Activated CD8-positive, alpha-beta memory T cell treated with anti-CD3 and anti-CD28 coated beads for 24 hours (primary cell): Measurements from ENCODE around the gene PPP1R14C.
"Not testable (repeated sequence)": the region's sequence is repeated elsewhere in the genome, so short reads cannot be mapped to it uniquely, and the experiment has no call there.

ENCODE experiments used
- DNase-seq: peaks from one replicate; pipeline ENCODE4 v3.0.0-alpha.2; 2020

PPP1R14C gene, protein sequence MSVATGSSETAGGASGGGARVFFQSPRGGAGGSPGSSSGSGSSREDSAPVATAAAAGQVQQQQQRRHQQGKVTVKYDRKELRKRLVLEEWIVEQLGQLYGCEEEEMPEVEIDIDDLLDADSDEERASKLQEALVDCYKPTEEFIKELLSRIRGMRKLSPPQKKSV

GRCh38 chr6:150142670-150143515, at the start of gene PPP1R14C:
PPP1R14C (plus strand) TSS chr6:150143044; CDS start chr6:150143193, 149 bp downstream.
- peak; percentile 74 for DNase-seq

- DNase-seq = no peak
Measured at GRCh38 chr6:150093397-150093796, 49.4 kb upstream of the PPP1R14C start.

DNA sequence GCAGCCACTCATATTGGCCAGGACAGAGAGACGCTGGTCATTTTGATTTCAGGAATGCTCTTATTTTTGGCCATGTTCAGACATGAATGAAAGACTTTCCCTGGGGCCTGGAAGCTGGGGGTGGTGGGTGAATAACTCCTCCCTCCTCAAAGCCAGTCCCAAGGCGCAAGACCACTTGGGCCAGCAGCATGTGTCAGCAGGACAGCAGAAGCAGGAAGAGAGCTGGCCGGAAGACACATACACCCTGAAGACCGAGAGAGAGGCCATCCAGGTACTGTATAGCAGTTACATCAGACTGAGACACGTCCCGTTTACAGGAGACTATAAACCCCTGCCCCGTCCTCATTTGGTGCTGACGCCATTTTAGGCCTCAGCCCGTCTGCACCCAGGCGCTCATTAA, 44.7 kb upstream of the PPP1R14C start:
- peak; percentile 35 for DNase-seq

DNA sequence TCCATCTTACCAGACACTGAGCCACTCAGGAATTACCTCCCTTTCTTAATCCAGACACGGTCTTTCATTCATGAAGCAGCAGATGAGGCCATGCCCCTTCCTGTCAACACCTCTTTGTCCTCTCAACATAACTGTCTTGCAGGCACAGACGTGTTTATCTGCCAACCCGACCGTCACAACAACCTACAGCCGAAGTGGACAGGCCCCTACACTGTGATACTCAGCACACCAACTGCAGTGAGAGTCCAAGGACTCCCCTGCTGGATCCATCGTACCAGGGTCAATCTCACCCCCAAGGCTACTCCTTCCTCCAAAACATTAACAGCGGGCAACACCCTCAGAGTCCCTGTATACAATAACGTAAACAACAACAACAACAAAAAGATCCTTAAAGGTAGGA, 43.3 kb upstream of the PPP1R14C start:
- peak; percentile 38 for DNase-seq

DNA sequence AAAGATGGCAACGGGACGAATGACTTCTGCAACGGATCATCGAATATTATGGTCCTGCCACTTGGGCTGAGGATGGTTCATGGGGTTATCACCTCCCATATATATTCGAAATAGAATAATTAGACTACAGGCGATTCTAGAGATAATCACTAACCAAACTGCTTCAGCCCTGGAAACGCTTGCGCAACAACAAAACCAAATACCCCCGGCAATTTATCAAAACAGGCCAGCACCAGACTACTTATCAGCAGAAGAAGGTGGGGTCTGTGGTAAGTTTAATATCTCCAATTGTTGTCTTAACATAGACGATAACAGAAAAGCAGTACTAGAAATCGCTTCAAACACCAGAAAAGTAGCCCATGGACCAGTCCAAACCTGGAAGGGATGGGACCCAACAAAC, 42.9 kb upstream of the PPP1R14C start:
- DNase-seq = no peak

DNA sequence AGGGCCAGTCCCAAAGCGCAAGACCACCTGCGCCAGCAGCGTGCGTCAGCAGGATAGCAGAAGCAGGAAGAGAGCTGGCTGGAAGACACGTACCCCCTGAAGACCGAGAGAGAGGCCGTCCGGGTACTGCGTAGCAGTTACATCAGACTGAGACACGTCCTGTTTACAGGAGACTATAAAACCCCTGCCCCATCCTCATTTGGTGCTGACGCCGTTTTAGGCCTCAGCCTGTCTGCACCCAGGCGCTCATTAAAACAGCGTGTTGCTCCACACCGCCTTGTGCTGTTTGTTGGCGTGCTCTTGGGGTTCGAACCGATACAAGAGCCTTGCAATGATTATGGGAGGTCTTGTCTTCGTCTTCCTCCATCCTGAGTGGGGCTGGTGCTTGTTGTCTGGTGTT, 42.1 kb upstream of the PPP1R14C start:
- peak; percentile 38 for DNase-seq

DNA sequence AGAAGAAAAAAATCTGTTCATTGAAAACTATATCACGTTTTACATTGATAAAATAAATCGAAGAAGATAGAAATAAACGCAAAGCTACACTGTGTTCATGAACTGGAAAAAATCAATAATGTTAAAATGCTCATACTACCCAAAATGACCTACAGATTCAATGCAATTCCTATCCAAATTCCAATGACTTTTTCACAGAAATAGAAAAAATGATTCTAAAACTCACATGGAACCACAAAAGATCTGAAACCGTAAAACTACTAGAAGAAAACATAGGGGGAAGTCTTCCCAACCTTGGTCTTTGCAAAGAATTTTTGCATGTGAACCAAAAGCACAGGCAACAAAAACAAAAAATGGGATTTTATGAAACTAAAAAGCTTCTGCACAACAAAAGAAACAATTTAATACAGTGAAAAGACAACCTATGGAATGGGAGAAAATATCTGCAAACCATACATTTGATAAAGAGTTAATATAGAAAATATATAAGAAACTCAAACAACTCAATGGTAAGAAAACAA, 40.0 kb upstream of the PPP1R14C start:
- no peak for DNase-seq

- no peak for DNase-seq
Measured at GRCh38 chr6:150112233-150112632, 30.6 kb upstream of the PPP1R14C start.

GRCh38 chr6:150115769-150116168, 27.1 kb upstream of the PPP1R14C start:
- no peak for DNase-seq

DNA sequence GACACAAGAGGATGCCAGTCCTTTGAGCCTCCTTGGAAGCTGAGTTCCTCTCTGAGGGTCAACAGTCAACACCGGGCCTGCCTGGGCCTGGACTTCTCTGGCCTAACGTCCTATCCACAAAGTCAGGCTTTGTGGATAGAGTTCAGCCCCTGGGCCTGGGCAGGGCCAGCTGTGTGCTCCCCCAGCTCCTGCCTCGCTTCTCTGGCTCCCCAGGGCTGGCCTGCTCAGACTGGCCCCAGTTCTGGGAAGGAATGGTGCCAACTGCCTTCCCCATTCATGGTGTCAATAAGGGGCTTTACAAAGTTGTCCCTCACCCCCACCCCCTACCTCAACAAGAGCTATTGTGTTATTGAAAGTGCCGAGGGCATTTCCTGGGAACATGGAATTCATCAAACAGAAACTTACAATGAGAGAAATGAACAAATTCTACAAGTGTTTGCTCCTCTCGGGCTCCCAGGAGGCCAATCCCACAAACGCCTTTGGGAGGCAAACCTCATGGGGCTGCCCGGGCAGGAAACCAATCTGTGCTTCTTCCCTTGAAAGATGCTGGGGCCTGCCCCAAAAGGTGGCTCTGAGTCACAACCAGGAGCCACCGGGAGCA, 26.5 kb upstream of the PPP1R14C start:
- no peak for DNase-seq

- DNase-seq = no peak
Measured at GRCh38 chr6:150118203-150118602, 24.6 kb upstream of the PPP1R14C start.

- no peak for DNase-seq
Measured at GRCh38 chr6:150118627-150119026, 24.2 kb upstream of the PPP1R14C start.

DNA sequence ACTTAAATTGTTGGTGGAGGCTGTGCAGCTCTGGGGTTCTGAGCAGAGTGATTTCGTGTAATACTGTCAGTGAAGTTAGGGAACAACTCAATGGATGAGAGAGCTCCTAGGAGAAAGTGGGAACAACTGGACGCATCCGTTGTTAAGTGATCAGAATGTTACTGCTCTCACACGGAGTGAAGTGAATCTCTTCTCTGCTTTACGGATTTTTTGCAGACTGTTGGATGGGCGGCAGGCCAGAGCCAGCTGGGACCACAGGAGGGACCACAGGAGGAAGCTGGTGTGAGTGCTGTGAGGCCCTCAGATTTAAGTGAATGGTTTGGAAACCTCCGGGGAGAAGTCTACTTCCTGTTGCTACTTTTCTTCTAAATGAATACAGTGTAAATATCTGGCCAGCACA, 23.7 kb upstream of the PPP1R14C start:
- DNase-seq = no peak

DNA sequence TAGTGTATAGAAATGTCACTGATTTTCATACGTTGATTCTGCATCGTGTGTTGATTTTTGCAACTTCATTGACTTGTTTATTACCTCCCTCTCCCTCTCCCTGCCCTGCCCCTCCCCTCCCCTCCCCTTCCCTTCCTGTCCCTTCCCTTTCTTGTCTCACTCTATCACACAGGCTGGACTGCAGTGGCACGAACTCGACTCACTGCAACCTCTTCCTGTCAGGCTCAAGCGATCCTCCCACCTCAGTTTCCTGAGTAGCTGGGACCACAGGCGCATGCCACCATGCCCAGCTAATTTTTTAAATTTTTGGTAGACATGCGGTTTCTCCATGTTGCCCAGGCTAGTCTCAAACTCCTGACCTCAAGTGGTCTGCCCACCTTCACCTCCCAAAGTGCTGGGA, 19.2 kb upstream of the PPP1R14C start:
- DNase-seq = no peak

GRCh38 chr6:150124235-150124634, 18.6 kb upstream of the PPP1R14C start:
- no peak for DNase-seq

- no peak for DNase-seq
Measured at GRCh38 chr6:150126641-150127291, 16.1 kb upstream of the PPP1R14C start.

GRCh38 chr6:150128425-150128824, 14.4 kb upstream of the PPP1R14C start:
- DNase-seq = no peak

DNA sequence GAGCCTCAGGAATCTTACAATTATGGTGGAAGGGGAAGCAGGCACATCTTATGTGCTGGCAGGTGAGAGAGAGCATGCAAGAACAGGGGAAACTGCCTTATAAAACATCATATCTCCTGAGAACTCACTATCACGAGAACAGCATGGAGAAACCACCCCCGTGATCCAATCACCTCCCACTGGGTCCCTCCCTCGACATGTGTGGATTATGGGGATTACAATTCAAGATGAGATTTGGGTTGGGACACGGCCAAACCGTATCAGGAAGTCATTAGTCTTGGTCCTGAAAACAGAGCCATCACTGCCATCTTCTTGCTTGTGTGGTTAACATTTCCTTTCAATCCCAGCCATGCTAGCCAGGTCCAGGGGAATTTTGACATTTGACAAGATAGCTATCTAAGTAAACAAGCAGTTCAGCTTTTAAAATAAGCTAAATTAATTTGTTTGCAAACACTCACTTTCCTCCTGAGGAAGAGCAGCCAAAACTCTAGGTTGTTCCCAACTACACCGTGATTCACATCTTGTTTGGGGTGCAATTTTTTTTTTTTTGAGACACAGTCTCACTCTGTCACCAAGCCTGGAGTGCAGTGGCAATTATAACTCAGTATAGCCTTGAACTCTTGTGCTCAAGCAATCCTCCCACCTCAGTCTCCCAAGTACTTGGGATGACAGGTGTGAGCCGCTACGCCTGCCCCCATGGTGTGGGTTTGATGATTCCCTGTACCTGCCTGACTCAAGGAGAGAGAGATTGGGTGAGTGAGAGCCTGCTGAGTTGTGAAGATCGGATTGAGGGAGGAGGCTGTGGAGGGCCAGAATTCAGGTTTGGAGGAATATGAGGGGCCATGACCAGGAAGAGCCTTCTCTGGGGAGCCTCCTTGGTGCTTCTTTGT, 13.0 kb upstream of the PPP1R14C start:
- DNase-seq = no peak

GRCh38 chr6:150133686-150134085, 9.2 kb upstream of the PPP1R14C start:
- DNase-seq = no peak

GRCh38 chr6:150134280-150134920, 8.4 kb upstream of the PPP1R14C start:
- no peak for DNase-seq

DNA sequence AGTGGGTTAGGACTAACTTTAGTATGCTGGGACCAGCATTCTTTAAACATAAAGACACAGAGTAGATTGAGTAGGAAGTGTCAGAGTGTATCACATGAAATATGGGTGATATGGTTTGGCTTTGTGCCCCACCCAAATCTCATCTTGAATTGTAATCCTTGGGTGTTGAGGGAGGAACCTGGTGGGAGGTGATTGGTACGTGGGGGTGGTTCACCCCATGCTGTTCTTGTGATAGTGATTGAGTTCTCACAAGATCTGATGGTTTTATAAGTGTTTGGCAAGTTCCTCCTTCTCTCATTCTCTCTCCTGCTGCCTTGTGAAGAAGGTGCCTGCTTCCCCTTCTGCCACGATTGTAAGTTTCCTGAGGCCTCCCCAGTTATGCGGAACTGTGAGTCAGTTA, 5.1 kb upstream of the PPP1R14C start:
- DNase-seq = not testable (repeated sequence)

GRCh38 chr6:150138638-150139037, 4.2 kb upstream of the PPP1R14C start:
- no peak for DNase-seq
